ENCODE measurements around the gene MTA1. TPM values are rescaled to one million over a fixed set of nuclear protein-coding genes. Genes with fewer than 3 reads are reported as not detected.

Gene MTA1
- total and polyA plus RNA-seq, 2 of the 8 experiments (the other 6 are each of a cell fraction or from before 2014, with no cell fraction given), result 73.9 to 221 TPM

- no peak for TF ChIP-seq CHD7 (IDR thresholded peaks at IDR 0.05; ENCODE audit: insufficient replicate concordance, low read length)
- no peak for TF ChIP-seq SIRT6 (IDR thresholded peaks at IDR 0.05; ENCODE audit: low read length)
- no peak for TF ChIP-seq SIN3A (conservative IDR thresholded peaks at IDR 0.05 in 1 of 2, IDR thresholded peaks at IDR 0.05 in 1 of 2; ENCODE audit: low read depth in 1 of 2, low read length in 2 of 2)
- no peak for TF ChIP-seq POU5F1 (IDR thresholded peaks at IDR 0.05; ENCODE audit: low read depth, low read length)
- TF ChIP-seq BCL11A (IDR thresholded peaks at IDR 0.05; ENCODE audit: low read depth in 2 of 2, low read length in 2 of 2), result no peak
- no peak for TF ChIP-seq EZH2 (IDR thresholded peaks at IDR 0.05; ENCODE audit: low read depth, low read length, severe bottlenecking)
- TF ChIP-seq RNF2 (IDR thresholded peaks at IDR 0.05; ENCODE audit: borderline replicate concordance, low read depth, low read length, missing control alignments, poor library complexity, severe bottlenecking), result no peak
- no peak for TF ChIP-seq ASH2L (IDR thresholded peaks at IDR 0.05; ENCODE audit: low read length)
- TF ChIP-seq CHD1 (IDR thresholded peaks at IDR 0.05; ENCODE audit: low read depth, low read length), result no peak
Measured at GRCh38 chr14:105499256-105500035, 79.8 kb downstream of the MTA1 start (continued).

Measured in H1 (cell line).